ENCODE measurements around the gene PELO. TPM values are rescaled to one million over a fixed set of nuclear protein-coding genes. Genes with fewer than 3 reads are reported as not detected.

Gene PELO
- total and polyA plus RNA-seq, 9 of the 15 experiments (the other 6 are each of a cell fraction or from before 2014, with no cell fraction given), result 5.8 to 14.6 (median 9.6) TPM

GRCh38 chr5:52743012-52743411 lies 44.7 kb upstream of the PELO start (continued):
- TF ChIP-seq SIX5 (IDR thresholded peaks at IDR 0.05; ENCODE audit: borderline replicate concordance in 1 of 2, insufficient read depth in 1 of 2, low read depth in 1 of 2, low read length in 2 of 2), result no peak
- no peak for TF ChIP-seq NBN (IDR thresholded peaks at IDR 0.05; ENCODE audit: low read depth)
- TF ChIP-seq BHLHE40 (IDR thresholded peaks at IDR 0.05; ENCODE audit: low read length), result no peak
- no peak for TF ChIP-seq JUN (IDR thresholded peaks at IDR 0.05; ENCODE audit: borderline replicate concordance, low read depth, low read length)
- TF ChIP-seq JUN (CRISPR knock-in tag; IDR thresholded peaks at IDR 0.05; ENCODE audit: borderline replicate concordance), result no peak
- TF ChIP-seq KLF13 (tag; IDR thresholded peaks at IDR 0.05; ENCODE audit: borderline replicate concordance, low read depth), result no peak
- TF ChIP-seq PHF20 (IDR thresholded peaks at IDR 0.05; ENCODE audit: partially characterized antibody), result no peak

- FAIRE-seq (no peak), DNase-seq (ENCODE audit: extremely low read depth in 1 of 4, low spot score in 3 of 4) (no peak), ATAC-seq (no peak)
- WGBS (ENCODE audit: insufficient coverage, low coverage, missing lambda C conversion rate), result 1% methylated on average over 3 of the region's 3 CpGs
- H3K4me1 ChIP-seq (replicated peaks in 1 of 2; ENCODE audit: control insufficient read depth in 2 of 2, insufficient read depth in 2 of 2, low read length in 2 of 2), result no peaks in the 10 kb centered on the region
- H3K9me1 ChIP-seq (ENCODE audit: control insufficient read depth, insufficient read depth, low read length), result no peaks in the 10 kb centered on the region
- H3K79me2 ChIP-seq (ENCODE audit: control insufficient read depth, insufficient read depth, low read length), result no peaks in the 10 kb centered on the region
- ChIA-PET CTCF (ENCODE audit: low intra/inter-chr PET ratio) (no interaction called here), POLR2A (no interaction called here)
- intact Hi-C loops (cut with micrococcal nuclease) (no loop called here), in situ Hi-C loops (cut with MboI) (no loop called here)
- no peak overlapping the region for H3K27ac ChIP-seq (ENCODE audit: extremely low read depth, low read depth, low read length)
- H3K4me2 ChIP-seq (ENCODE audit: insufficient read depth, low read length), result no peak overlapping the region
- no peak overlapping the region for H3K4me3 ChIP-seq
- H3K27me3 ChIP-seq (ENCODE audit: control insufficient read depth in 2 of 2, insufficient read depth in 2 of 2, low read length in 2 of 2), result no peaks in the 10 kb centered on the region
- no peaks in the 10 kb centered on the region for H3K36me3 ChIP-seq (ENCODE audit: control insufficient read depth, insufficient read depth, low read length)
- no peaks in the 10 kb centered on the region for H3K9me3 ChIP-seq (replicated peaks; ENCODE audit: control insufficient read depth, insufficient read depth, low read depth, low read length)
- no TSS peak for BruUV-seq (replicated peaks)
- H2AFZ ChIP-seq (ENCODE audit: low read depth, low read length), result no peak overlapping the region
- no peak overlapping the region for H3K9ac ChIP-seq (ENCODE audit: insufficient read depth in 1 of 2, low read depth in 2 of 2, low read length in 2 of 2)
- no peaks in the 10 kb centered on the region for H4K20me1 ChIP-seq (replicated peaks; ENCODE audit: control insufficient read depth, insufficient read depth, low read length)
- TF ChIP-seq E2F1 (CRISPR knock-in tag; IDR thresholded peaks at IDR 0.05) (no peak), XRCC4 (IDR thresholded peaks at IDR 0.05; ENCODE audit: extremely low read depth, insufficient read depth, insufficient read length) (no peak), MYC (IDR thresholded peaks at IDR 0.05; ENCODE audit: low read depth, low read length) (no peak), MYC (CRISPR knock-in tag; IDR thresholded peaks at IDR 0.05; ENCODE audit: borderline replicate concordance, low read depth) (no peak), ZNF407 (IDR thresholded peaks at IDR 0.05; ENCODE audit: low read depth) (no peak), ELF1 (tag; IDR thresholded peaks at IDR 0.05) (no peak)
Measured at GRCh38 chr5:52743529-52743928, 44.2 kb upstream of the PELO start.
